Measurements from ENCODE around the gene PAM16. TPM values are rescaled to one million over a fixed set of nuclear protein-coding genes. Genes with fewer than 3 reads are reported as not detected.
A peak's percentile ranks its signal among the peaks of the same experiment; 100 is the strongest.

Gene PAM16
- polyA plus RNA-seq, 1 donor from 2014 or later = 145 TPM

- Histone ChIP-seq H3K27ac (ENCODE audit: low read length) (peak within 1 kb of the TSS; percentile 75), H2AFZ (ENCODE audit: low read depth, low read length) (peak within 1 kb of the TSS; percentile 85), H3K9me2 (ENCODE audit: insufficient read depth, low read length) (no peaks in the 10 kb centered on the region), H3K9me3 (ENCODE audit: low read length) (no peaks in the 10 kb centered on the region), H3K4me2 (ENCODE audit: low read length) (peak within 1 kb of the TSS; percentile 80), H4K20me1 (ENCODE audit: insufficient read depth) (no peaks in the 10 kb centered on the region), H3K27me3 (ENCODE audit: insufficient read depth, low read depth, low read length) (no peaks in the 10 kb centered on the region), H3F3A (ENCODE audit: insufficient read depth, low read length, poor library complexity, severe bottlenecking) (no peaks in the 10 kb centered on the region), H3K9ac (ENCODE audit: low read length) (peak within 1 kb of the TSS; percentile 92), H3K4me3 (ENCODE audit: low read length) (peak within 1 kb of the TSS; percentile 96), H3K36me3 (ENCODE audit: insufficient read depth, low read length) (no peaks in the 10 kb centered on the region), H3K79me2 (replicated peaks; ENCODE audit: insufficient read depth, low read length) (peaks cover 38% of the 10 kb centered on the region)
- no peak for TF ChIP-seq SMC3 (conservative IDR thresholded peaks at IDR 0.05; ENCODE audit: poor library complexity)
- TF ChIP-seq MXI1 (conservative IDR thresholded peaks at IDR 0.05; ENCODE audit: poor library complexity, severe bottlenecking) = peak; percentile 3
- TF ChIP-seq EZH2 (IDR thresholded peaks at IDR 0.05; ENCODE audit: borderline replicate concordance, insufficient read depth, low read length, poor library complexity, severe bottlenecking) = no peak
- no peak for TF ChIP-seq TAF1 (IDR thresholded peaks at IDR 0.05; ENCODE audit: low read depth)
- TF ChIP-seq RAD21 (conservative IDR thresholded peaks at IDR 0.05) = no peak
- peak; percentile 62 for TF ChIP-seq POLR2AphosphoS5 (IDR thresholded peaks at IDR 0.05)
Measured at GRCh38 chr16:4315186-4316107, 35.7 kb downstream of the PAM16 start, which contains the start of gene GLIS2. Gene GLIS2 (plus strand): TSS chr16:4316067. CDS start chr16:4332281, 16,214 bp downstream.

GRCh38 chr16:4314532-4315185 lies 36.5 kb downstream of the PAM16 start:
- H3K36me3 ChIP-seq (ENCODE audit: insufficient read depth, low read length) = no peaks in the 10 kb centered on the region
- H3K27me3 ChIP-seq (ENCODE audit: insufficient read depth, low read depth, low read length) = no peaks in the 10 kb centered on the region
- no peak for TF ChIP-seq RAD21 (conservative IDR thresholded peaks at IDR 0.05)
- TF ChIP-seq CTCF (IDR thresholded peaks at IDR 0.05; ENCODE audit: poor library complexity, severe bottlenecking) = peak; percentile 53
- TF ChIP-seq MXI1 (conservative IDR thresholded peaks at IDR 0.05; ENCODE audit: poor library complexity, severe bottlenecking) = peak; percentile 52
- no peak for TF ChIP-seq POLR2AphosphoS5 (IDR thresholded peaks at IDR 0.05)
- no peak for TF ChIP-seq EZH2 (IDR thresholded peaks at IDR 0.05; ENCODE audit: borderline replicate concordance, insufficient read depth, low read length, poor library complexity, severe bottlenecking)
- no peak for TF ChIP-seq TAF1 (IDR thresholded peaks at IDR 0.05; ENCODE audit: low read depth)
- no peaks in the 10 kb centered on the region for H3K9me3 ChIP-seq (ENCODE audit: low read length)
- no peaks in the 10 kb centered on the region for H4K20me1 ChIP-seq (ENCODE audit: insufficient read depth)
- peak overlapping the region; percentile 75 for H3K27ac ChIP-seq (ENCODE audit: low read length)
- H3K79me2 ChIP-seq (replicated peaks; ENCODE audit: insufficient read depth, low read length) = peaks cover 35% of the 10 kb centered on the region
- H3F3A ChIP-seq (ENCODE audit: insufficient read depth, low read length, poor library complexity, severe bottlenecking) = no peaks in the 10 kb centered on the region
- peak overlapping the region; percentile 89 for H3K4me3 ChIP-seq (ENCODE audit: low read length)
- H2AFZ ChIP-seq (ENCODE audit: low read depth, low read length) = peak overlapping the region; percentile 85
- H3K9me2 ChIP-seq (ENCODE audit: insufficient read depth, low read length) = no peaks in the 10 kb centered on the region
- peak overlapping the region; percentile 70 for H3K4me2 ChIP-seq (ENCODE audit: low read length)
- peak overlapping the region; percentile 92 for H3K9ac ChIP-seq (ENCODE audit: low read length)
